ENCODE data around the gene STAP1. TPM values are rescaled to one million over a fixed set of nuclear protein-coding genes. Genes with fewer than 3 reads are reported as not detected.

STAP1 gene
- total RNA-seq, 2 experiments from 2014 or later = 88.4 to 111 TPM

DNA sequence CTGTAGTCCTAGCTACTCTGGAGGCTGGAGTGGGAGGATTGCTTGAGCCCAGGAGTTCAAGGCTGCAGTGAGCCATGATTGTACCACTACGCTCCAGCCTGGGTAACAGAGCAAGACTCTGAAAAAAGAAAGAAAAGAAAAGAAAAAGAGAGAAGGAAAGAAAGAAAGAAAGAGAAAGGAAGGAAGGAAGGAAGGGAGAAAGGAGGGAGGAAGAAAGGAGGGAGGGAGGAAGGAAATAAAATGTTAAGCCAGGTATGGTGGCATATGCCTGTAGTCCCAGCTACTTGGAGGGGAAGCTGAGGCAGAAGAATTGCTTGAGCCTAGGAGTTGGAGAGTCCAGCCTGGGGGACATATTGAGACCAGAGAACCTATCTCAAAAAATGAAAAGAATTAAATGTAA, 12.0 kb downstream of the STAP1 start:
- POLR2A ChIA-PET = interaction anchor here (1.8 to 3.8 kb wide), 3 partner anchors 9 to 17 kb away, joined by 5 to 18 read pairs (median 10); partner anchors contain the start of gene STAP1

DNA sequence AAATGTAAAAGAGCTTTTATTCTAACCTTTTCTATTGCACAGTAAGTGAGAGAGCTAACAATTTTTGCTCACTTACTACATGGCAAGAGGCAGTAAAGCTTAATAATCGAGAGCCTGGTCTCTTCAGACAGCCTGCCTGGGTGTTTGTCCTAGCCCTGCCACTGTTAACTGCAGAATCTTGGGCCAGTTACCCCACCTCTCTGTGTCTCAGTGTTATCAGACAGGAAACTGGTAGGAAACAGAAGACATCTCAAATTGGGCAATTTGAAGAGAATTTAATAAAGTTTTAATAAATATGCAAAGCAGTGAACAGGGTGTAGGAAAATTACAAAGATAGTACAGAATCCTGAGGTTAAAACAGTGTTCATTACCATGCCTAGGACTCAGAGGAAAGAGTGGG, 13.4 kb downstream of the STAP1 start:
- Histone ChIP-seq H3K9me3 (ENCODE audit: low read length) (no peaks in the 10 kb centered on the region), H3K4me1 (ENCODE audit: insufficient read depth, low read length, poor library complexity, severe bottlenecking) (peaks cover 72% of the 10 kb centered on the region), H4K20me1 (ENCODE audit: insufficient read depth, low read length) (no peaks in the 10 kb centered on the region), H3K36me3 (ENCODE audit: insufficient read depth, low read length) (peaks cover 58% of the 10 kb centered on the region), H3K4me3 (ENCODE audit: low read depth, low read length, poor library complexity, severe bottlenecking) (no peak overlapping the region), H3K79me2 (ENCODE audit: insufficient read depth, low read depth, low read length) (peaks cover 84% of the 10 kb centered on the region; the same call in 1 of the 2 replicates), H2AFZ (ENCODE audit: low read length) (no peak overlapping the region), H3K4me2 (ENCODE audit: low read length) (peak overlapping the region; percentile 14; the same call in 1 of the 2 replicates), H3K9me2 (ENCODE audit: insufficient read depth, low read length) (no peaks in the 10 kb centered on the region), H3K27ac (ENCODE audit: low read depth, low read length, poor library complexity, severe bottlenecking) (peak overlapping the region; percentile 99)
- ChIA-PET POLR2A (interaction anchor here (0.9 to 3.8 kb wide), 5 partner anchors 9 to 20 kb away, joined by 3 to 18 read pairs (median 5); partner anchors contain the start of gene STAP1), CTCF (ENCODE audit: unreplicated experiment) (no interaction called here)
- TF ChIP-seq EZH2phosphoT487 (IDR thresholded peaks at IDR 0.05; ENCODE audit: borderline replicate concordance, low read depth, low read length) = no peak
- TF ChIP-seq, protein P1, sequence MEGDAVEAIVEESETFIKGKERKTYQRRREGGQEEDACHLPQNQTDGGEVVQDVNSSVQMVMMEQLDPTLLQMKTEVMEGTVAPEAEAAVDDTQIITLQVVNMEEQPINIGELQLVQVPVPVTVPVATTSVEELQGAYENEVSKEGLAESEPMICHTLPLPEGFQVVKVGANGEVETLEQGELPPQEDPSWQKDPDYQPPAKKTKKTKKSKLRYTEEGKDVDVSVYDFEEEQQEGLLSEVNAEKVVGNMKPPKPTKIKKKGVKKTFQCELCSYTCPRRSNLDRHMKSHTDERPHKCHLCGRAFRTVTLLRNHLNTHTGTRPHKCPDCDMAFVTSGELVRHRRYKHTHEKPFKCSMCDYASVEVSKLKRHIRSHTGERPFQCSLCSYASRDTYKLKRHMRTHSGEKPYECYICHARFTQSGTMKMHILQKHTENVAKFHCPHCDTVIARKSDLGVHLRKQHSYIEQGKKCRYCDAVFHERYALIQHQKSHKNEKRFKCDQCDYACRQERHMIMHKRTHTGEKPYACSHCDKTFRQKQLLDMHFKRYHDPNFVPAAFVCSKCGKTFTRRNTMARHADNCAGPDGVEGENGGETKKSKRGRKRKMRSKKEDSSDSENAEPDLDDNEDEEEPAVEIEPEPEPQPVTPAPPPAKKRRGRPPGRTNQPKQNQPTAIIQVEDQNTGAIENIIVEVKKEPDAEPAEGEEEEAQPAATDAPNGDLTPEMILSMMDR (conservative IDR thresholded peaks at IDR 0.05; ENCODE audit: low read length) = no peak
- intact Hi-C loops (cut with micrococcal nuclease; ENCODE audit: unreplicated experiment) = no loop called here
- no peak for DNase-seq (ENCODE audit: low spot score)
- BruUV-seq (replicated peaks) = no TSS peak

More for the DNA sequence above, 12.0 kb downstream of the STAP1 start:
- no TSS peak for BruUV-seq (replicated peaks)
- intact Hi-C loops (cut with micrococcal nuclease; ENCODE audit: unreplicated experiment) = no loop called here
- Histone ChIP-seq H3K4me2 (ENCODE audit: low read length) (no peak overlapping the region), H3K9me3 (ENCODE audit: low read length) (no peaks in the 10 kb centered on the region), H3K36me3 (ENCODE audit: insufficient read depth, low read length) (peaks cover 61% of the 10 kb centered on the region), H3K9me2 (ENCODE audit: insufficient read depth, low read length) (no peaks in the 10 kb centered on the region), H2AFZ (ENCODE audit: low read length) (no peak overlapping the region), H4K20me1 (ENCODE audit: insufficient read depth, low read length) (no peaks in the 10 kb centered on the region), H3K27ac (ENCODE audit: low read depth, low read length, poor library complexity, severe bottlenecking) (no peak overlapping the region), H3K4me1 (ENCODE audit: insufficient read depth, low read length, poor library complexity, severe bottlenecking) (peaks cover 67% of the 10 kb centered on the region), H3K4me3 (ENCODE audit: low read depth, low read length, poor library complexity, severe bottlenecking) (no peak overlapping the region), H3K79me2 (ENCODE audit: insufficient read depth, low read depth, low read length) (peaks cover 89% of the 10 kb centered on the region)
- TF ChIP-seq EZH2phosphoT487 (IDR thresholded peaks at IDR 0.05; ENCODE audit: borderline replicate concordance, low read depth, low read length) = no peak
- TF ChIP-seq, protein P1 (conservative IDR thresholded peaks at IDR 0.05; ENCODE audit: low read length) = no peak
- CTCF ChIA-PET (ENCODE audit: unreplicated experiment) = no interaction called here
- DNase-seq (ENCODE audit: low spot score) = no peak

DNA sequence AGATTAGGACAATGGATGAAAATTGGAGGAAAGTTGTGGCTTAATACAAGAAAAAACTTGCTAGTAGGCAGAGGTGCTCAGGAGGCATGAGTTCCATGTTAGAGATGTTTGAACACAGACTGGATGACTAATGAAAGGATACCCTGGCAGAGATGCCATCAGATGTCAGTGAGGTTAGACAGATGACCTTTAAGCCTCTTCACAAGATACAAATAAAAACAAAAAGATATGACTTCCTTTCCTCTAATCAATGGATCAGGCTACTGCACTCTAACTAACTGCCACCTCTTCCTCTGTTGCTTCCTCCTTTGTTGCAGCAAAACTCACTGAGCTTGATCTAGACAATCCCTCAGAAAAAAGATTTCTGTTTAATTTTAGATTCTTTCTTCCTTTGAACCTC, 14.7 kb downstream of the STAP1 start:
- BruUV-seq (replicated peaks) = no TSS peak
- Histone ChIP-seq H4K20me1 (ENCODE audit: insufficient read depth, low read length) (no peaks in the 10 kb centered on the region), H3K36me3 (ENCODE audit: insufficient read depth, low read length) (peaks cover 58% of the 10 kb centered on the region), H3K9me2 (ENCODE audit: insufficient read depth, low read length) (no peaks in the 10 kb centered on the region), H3K79me2 (ENCODE audit: insufficient read depth, low read depth, low read length) (peaks cover 81% of the 10 kb centered on the region; the same call in 1 of the 2 replicates), H3K4me2 (ENCODE audit: low read length) (peak overlapping the region; percentile 85), H3K4me1 (ENCODE audit: insufficient read depth, low read length, poor library complexity, severe bottlenecking) (peaks cover 72% of the 10 kb centered on the region), H3K9me3 (ENCODE audit: low read length) (no peaks in the 10 kb centered on the region), H3K27ac (ENCODE audit: low read depth, low read length, poor library complexity, severe bottlenecking) (peak overlapping the region; percentile 99), H3K4me3 (ENCODE audit: low read depth, low read length, poor library complexity, severe bottlenecking) (peak overlapping the region; percentile 1), H2AFZ (ENCODE audit: low read length) (no peak overlapping the region; the same call in 1 of the 2 replicates)
- DNase-seq (ENCODE audit: low spot score) = peak; percentile 38
- intact Hi-C loops (cut with micrococcal nuclease; ENCODE audit: unreplicated experiment) = no loop called here
- ChIA-PET CTCF (ENCODE audit: unreplicated experiment) (no interaction called here), POLR2A (interaction anchor here (0.7 to 2.7 kb wide), 7 partner anchors 10 to 173 kb away, joined by 3 to 21 read pairs (median 5); partner anchors contain the start of genes STAP1 and UBA6)
- TF ChIP-seq, protein P1 (conservative IDR thresholded peaks at IDR 0.05; ENCODE audit: low read length) = no peak
- no peak for TF ChIP-seq EZH2phosphoT487 (IDR thresholded peaks at IDR 0.05; ENCODE audit: borderline replicate concordance, low read depth, low read length)
